ENCODE results near the gene ADORA1.

DNA sequence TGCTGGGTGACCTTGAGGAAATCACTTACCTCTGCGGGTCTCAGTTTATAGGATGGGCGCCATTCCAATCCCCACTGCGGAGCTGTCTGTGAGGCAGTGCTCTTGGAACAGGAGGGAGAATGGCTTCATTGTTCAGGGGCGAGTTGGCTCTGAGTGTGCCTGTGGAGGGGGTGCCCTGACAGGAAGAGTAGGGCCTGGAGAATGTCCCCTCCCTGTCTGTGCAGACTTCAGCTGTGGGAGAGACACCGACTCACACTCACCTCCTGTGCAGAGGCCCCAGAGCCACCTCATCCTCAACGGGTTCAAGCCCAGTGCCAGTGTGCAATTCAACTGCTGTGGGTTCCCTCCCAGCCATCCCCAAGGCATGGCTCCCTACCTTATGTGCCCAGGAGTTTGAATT is 17.1 kb downstream of the ADORA1 start:
- TF ChIP-seq, protein P1, sequence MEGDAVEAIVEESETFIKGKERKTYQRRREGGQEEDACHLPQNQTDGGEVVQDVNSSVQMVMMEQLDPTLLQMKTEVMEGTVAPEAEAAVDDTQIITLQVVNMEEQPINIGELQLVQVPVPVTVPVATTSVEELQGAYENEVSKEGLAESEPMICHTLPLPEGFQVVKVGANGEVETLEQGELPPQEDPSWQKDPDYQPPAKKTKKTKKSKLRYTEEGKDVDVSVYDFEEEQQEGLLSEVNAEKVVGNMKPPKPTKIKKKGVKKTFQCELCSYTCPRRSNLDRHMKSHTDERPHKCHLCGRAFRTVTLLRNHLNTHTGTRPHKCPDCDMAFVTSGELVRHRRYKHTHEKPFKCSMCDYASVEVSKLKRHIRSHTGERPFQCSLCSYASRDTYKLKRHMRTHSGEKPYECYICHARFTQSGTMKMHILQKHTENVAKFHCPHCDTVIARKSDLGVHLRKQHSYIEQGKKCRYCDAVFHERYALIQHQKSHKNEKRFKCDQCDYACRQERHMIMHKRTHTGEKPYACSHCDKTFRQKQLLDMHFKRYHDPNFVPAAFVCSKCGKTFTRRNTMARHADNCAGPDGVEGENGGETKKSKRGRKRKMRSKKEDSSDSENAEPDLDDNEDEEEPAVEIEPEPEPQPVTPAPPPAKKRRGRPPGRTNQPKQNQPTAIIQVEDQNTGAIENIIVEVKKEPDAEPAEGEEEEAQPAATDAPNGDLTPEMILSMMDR (optimal IDR thresholded peaks at IDR 0.05 in 1 of 3, IDR thresholded peaks at IDR 0.05 in 1 of 3, conservative IDR thresholded peaks at IDR 0.05 in 1 of 3; ENCODE audit: extremely low read depth in 1 of 3, insufficient read depth in 2 of 3, low read length in 3 of 3) = no peak
- no peak for TF ChIP-seq EZH2 (IDR thresholded peaks at IDR 0.05; ENCODE audit: low read length)
